GM20000 (cell line): ENCODE results near the gene HMGCLL1.

Experiments used
- DNase-seq: peaks from one replicate; pipeline ENCODE4 v3.0.0; 2012; ENCODE audit warnings: low spot score
- TF ChIP-seq, protein P1 (sequence below): IDR thresholded peaks from 2 replicates; pipeline ENCODE4 v1.5.1; 2012; ENCODE audit warnings: mild to moderate bottlenecking, control low read depth; ENCODE audit errors: extremely low read depth, missing control alignments

The HMGCLL1 gene

DNA sequence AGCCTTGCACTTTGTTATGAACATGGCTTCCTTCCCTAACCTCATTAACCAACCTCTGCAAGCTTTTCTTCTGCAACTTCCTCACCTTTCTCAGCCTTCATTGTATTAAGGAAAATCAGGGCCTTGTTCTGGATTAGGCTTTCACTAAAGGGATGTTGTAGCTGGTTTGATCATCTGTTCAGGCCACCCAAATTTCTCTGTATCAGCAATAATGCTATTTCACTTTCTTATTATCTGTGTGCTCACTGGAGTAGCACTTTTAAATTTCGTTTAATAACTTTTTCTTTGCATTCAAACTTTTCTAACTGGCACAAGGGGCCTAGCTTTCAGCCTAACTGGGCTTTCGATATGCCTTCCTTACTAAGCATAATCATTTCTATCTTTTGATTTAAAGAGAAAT lies 155.1 kb downstream of the HMGCLL1 start:
- TF ChIP-seq, protein P1, sequence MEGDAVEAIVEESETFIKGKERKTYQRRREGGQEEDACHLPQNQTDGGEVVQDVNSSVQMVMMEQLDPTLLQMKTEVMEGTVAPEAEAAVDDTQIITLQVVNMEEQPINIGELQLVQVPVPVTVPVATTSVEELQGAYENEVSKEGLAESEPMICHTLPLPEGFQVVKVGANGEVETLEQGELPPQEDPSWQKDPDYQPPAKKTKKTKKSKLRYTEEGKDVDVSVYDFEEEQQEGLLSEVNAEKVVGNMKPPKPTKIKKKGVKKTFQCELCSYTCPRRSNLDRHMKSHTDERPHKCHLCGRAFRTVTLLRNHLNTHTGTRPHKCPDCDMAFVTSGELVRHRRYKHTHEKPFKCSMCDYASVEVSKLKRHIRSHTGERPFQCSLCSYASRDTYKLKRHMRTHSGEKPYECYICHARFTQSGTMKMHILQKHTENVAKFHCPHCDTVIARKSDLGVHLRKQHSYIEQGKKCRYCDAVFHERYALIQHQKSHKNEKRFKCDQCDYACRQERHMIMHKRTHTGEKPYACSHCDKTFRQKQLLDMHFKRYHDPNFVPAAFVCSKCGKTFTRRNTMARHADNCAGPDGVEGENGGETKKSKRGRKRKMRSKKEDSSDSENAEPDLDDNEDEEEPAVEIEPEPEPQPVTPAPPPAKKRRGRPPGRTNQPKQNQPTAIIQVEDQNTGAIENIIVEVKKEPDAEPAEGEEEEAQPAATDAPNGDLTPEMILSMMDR = no peak
- no peak for DNase-seq

- DNase-seq = no peak
- TF ChIP-seq, protein P1 = no peak
Measured at GRCh38 chr6:55410674-55411073, 168.3 kb downstream of the HMGCLL1 start.

GRCh38 chr6:55405474-55406235 lies 173.3 kb downstream of the HMGCLL1 start:
- DNase-seq = no peak
- TF ChIP-seq, protein P1 = no peak

- TF ChIP-seq, protein P1 = no peak
- no peak for DNase-seq
Measured at GRCh38 chr6:55399351-55399750, 179.6 kb downstream of the HMGCLL1 start.

DNA sequence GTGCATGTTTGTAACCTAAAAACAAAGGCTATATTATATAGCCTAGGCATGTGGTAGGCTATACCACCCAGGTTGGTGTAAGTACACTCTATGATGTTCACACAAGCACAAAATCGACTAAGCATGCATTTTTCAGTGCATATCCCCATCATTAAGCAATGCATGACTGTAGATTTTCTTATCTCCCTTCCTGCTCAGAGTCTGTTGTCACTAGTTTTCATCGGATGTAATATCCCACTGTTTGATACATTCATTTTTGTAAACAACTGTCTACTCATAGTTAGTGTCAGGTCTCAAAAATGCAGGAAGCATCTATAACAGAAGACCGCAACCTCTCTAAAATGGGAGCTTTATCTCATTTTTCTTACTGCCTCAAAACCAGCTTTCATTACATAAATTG lies 181.0 kb downstream of the HMGCLL1 start:
- DNase-seq = no peak
- TF ChIP-seq, protein P1 = no peak

DNA sequence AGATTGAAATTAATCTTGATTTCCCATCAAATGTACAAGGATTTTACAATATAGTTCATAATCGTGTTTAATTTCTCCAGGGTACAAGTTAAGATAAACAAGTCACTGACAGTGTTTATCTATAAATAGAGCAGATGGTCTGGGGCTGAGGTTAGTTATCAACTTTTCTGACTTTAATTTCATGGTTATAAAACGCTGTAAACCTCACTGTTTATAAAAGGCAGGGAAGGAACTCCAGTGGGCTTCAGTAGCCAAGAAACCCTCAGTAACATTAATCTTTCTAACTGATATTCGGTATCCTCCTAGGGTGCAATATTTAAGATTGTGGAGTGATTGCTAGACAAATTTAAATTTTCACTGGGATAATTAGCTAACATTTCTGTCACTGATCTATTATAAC lies 183.1 kb downstream of the HMGCLL1 start:
- TF ChIP-seq, protein P1 = no peak
- DNase-seq = no peak

DNA sequence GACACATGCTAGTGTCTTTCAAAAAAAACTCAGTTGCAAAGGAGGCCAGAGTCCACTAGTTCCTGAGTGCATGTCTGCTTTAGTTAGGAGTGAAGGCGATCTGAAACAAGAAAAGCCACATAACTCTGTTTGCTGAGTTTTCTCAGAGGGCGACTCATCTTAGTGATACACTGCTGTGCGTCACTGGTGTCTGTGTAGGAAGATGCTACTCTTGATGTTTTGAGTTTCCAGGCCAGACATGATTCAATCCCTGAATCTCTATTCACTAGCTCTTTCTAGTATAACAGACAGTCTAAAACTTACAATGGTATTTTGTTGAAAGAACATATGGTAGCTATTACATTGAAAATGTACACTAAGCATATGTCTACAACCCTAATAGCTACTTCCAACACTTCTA lies 190.8 kb downstream of the HMGCLL1 start:
- no peak for DNase-seq
- TF ChIP-seq, protein P1 = no peak
